ENCODE results near the gene TAS1R3.

TAS1R3 gene

GRCh38 chr1:1371746-1372711 lies 40.9 kb downstream of the TAS1R3 start:
- DNase-seq (ENCODE audit: low spot score), result peak; percentile 50

GRCh38 chr1:1373051-1373814 lies 42.2 kb downstream of the TAS1R3 start:
- DNase-seq (ENCODE audit: low spot score), result no peak

GRCh38 chr1:1373815-1374588 lies 42.9 kb downstream of the TAS1R3 start:
- DNase-seq (ENCODE audit: low spot score), result no peak

- DNase-seq (ENCODE audit: low spot score), result no peak
Observed at GRCh38 chr1:1374589-1374928, 43.5 kb downstream of the TAS1R3 start.

- DNase-seq (ENCODE audit: low spot score), result peak; percentile 100
Observed at GRCh38 chr1:1374929-1375662, 44.0 kb downstream of the TAS1R3 start, which contains the start of gene AURKAIP1. AURKAIP1 (minus strand) TSS chr1:1375207; CDS start chr1:1374756, 451 bp downstream.

- DNase-seq (ENCODE audit: low spot score), result no peak
Observed at GRCh38 chr1:1376551-1377226, 45.6 kb downstream of the TAS1R3 start.

- no peak for DNase-seq (ENCODE audit: low spot score)
Observed at GRCh38 chr1:1377540-1378205, 46.6 kb downstream of the TAS1R3 start.

- DNase-seq (ENCODE audit: low spot score), result no peak
Observed at GRCh38 chr1:1380860-1381259, 49.8 kb downstream of the TAS1R3 start.

- no peak for DNase-seq (ENCODE audit: low spot score)
Observed at GRCh38 chr1:1381294-1381693, 50.2 kb downstream of the TAS1R3 start.
